Ureter (tissue), 1 donor: ENCODE data around the gene NDUFS2. TPM values are rescaled to one million over a fixed set of nuclear protein-coding genes. Genes with fewer than 3 reads are reported as not detected.
"Not testable (repeated sequence)": the region's sequence is repeated elsewhere in the genome, so short reads cannot be mapped to it uniquely, and the experiment has no call there.

Experiments used
- DNase-seq: peaks from one replicate; pipeline ENCODE4 v3.0.0-alpha.2; 2020; ENCODE audit warnings: low spot score
- total RNA-seq: library from RNA; stranded (reverse); gene quantifications from one replicate; pipeline ENCODE4 v1.2.4, GENCODE V29; 2023
- donor health status: DM: yes; HTN: yes; CAD: no.

Gene NDUFS2
- total RNA-seq, 1 donor from 2014 or later = 94.1 TPM

GRCh38 chr1:161250100-161250499 is 47.9 kb downstream of the NDUFS2 start:
- not testable (repeated sequence) for DNase-seq

GRCh38 chr1:161250829-161251228 is 48.7 kb downstream of the NDUFS2 start:
- DNase-seq = no peak

GRCh38 chr1:161251579-161251978 is 49.4 kb downstream of the NDUFS2 start:
- no peak for DNase-seq

DNA sequence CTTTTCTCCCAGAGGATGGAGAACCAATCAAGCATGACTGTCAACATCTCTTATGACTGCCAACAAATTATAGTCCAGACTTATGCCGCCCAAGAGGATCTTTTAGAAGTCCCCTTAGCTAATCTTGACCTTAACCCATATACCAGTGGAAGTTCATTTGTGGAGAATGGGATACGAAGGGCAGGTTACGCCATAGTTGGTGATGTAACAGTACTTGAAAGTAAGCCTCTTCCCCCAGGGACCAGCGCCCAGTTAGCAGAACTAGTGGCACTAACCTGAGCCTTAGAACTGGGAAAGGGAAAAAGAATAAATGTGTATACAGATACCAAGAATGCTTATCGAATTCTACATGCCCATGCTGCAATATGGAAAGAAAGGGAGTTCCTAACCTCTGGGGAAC is 53.1 kb downstream of the NDUFS2 start:
- not testable (repeated sequence) for DNase-seq

DNA sequence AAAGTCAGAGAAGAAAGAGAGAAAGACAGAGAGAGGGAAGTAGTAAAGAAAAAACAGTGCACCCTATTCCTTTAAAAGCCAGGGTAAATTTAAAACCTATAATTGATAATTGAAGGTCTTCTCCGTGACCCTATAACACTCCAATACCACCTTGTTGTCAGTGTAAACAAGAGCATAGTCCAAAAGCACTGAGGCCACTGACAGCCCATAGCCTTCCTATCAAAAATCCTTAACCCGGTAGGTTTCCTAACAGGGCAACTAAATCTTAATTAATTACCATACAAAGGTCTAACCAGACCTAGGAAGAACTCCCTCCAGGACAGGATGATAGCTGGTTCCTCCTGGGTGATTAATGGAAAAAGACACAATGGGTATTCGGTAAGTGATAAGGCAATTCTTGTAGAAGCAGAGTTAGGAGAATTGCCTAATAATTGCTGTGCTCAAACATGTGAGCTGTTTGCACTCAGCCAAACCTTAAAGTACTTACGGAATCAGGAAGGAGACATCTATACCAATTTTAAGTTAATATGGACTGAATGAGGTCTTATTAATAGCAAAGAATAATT is 53.9 kb downstream of the NDUFS2 start:
- DNase-seq = not testable (repeated sequence)

DNA sequence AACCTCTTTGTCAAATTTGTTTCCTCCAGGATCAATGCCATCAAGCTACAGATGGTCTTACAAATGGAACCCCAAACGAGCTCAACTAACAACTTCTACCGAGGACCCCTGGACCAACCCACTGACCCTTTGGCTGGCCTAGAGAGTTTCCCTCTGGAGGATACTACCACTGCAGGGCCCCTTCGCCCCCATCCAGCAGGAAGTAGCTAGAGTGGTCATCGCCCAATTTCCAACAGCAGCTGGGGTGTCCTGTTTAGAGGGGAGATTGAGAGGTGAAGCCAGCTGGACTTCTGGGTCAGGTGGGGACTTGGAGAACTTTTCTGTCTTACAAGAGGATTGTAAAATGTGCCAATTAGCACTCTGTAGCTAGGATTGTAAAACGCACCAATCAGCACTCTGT is 54.9 kb downstream of the NDUFS2 start:
- not testable (repeated sequence) for DNase-seq

DNA sequence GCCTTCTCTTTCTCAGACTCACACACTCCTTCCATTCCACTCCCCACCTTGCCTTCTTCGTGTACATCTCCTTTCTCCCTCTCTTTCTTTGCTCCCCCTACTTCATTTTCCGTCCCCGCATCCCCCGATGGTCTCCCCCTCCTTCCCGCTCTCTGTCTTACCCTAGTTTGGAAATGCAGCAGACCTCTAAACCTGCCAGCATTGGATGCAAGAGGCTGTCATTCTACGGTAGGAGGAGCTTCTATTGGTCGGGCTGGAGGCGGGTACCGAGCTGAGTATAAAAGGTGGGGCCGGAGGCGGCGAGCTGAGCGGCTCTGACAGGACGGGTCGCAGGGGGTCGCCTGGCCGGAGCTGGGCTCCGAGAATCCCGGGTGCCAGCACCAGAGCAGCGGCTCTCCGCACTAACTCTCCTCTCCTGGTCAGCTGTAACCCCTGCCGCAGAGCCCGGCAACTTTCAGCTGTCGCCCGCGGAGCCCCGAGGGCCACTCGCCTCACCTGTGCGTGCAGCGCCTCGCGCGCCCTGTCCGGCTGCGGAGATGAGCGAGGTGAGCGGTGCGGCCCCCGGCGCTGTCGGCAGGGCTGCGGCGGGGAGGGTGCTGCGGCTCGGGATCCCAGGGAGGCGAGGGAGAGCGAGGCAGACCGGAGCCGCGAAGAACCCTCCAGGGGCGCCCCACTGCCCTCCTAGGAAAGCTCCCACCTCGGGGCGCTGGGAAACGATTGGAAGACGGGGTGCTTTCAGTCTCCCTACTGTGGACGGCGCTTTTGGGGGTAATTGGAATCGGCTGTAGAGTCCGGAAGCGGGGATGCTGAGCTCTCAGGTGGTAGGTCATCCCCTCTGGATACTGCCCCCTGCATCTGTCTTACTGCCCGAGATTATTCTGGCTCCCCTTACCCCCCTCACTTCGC is 56.5 kb downstream of the NDUFS2 start, which contains the start of gene PCP4L1:
TSS of gene PCP4L1 (plus strand) at position 307 of the 906 bp plus-strand sequence. CDS start at position 537, 230 bp downstream.
- peak; percentile 87 for DNase-seq

- no peak for DNase-seq
Measured at GRCh38 chr1:161259345-161259702, 57.2 kb downstream of the NDUFS2 start.

DNA sequence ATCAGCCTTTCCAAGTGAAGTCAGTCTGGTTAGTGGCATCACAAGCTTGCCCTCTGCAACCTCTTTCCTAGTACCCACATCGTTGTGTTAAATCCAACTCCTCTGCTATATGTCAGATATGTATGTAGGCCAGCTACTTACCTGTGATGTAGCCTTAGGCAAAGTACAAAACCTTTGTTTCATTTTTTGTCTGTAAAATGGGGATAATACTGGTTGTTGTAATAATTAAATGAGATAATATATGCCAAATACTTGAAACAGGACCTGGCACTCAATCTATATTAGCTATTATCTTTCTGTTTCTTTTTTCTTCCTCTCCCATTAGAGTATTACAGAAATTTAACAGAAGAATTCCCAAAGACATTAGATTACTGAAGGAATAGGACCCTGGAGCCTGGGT is 57.6 kb downstream of the NDUFS2 start:
- DNase-seq = no peak

- DNase-seq = no peak
Measured at GRCh38 chr1:161260376-161261260, 58.5 kb downstream of the NDUFS2 start.

GRCh38 chr1:161261261-161262235 is 59.4 kb downstream of the NDUFS2 start:
- no peak for DNase-seq

Other genes with a start within 250 kb of the NDUFS2 start
- not detected for gene ITLN2, start 247.6 kb upstream of the NDUFS2 start, total RNA-seq
- gene F11R, start 181.2 kb upstream of the NDUFS2 start, total RNA-seq = 166 TPM
- gene TSTD1, start 163.4 kb upstream of the NDUFS2 start, total RNA-seq = 79.8 TPM
- 70.7 TPM for gene USF1, start 156.4 kb upstream of the NDUFS2 start, total RNA-seq
- gene ARHGAP30, start 132.5 kb upstream of the NDUFS2 start, total RNA-seq = 12.1 TPM
- gene NECTIN4, start 112.8 kb upstream of the NDUFS2 start, total RNA-seq = 75.6 TPM
- 13.0 TPM for gene KLHDC9, start 104.0 kb upstream of the NDUFS2 start, total RNA-seq
- 39.2 TPM for gene PFDN2, start 84.3 kb upstream of the NDUFS2 start, total RNA-seq
- gene NIT1, start 84.3 kb upstream of the NDUFS2 start, total RNA-seq = 34.7 TPM
- gene DEDD, start 69.7 kb upstream of the NDUFS2 start, total RNA-seq = 34.0 TPM
- gene UFC1, start 48.4 kb upstream of the NDUFS2 start, total RNA-seq = 89.2 TPM
- gene USP21, start 42.9 kb upstream of the NDUFS2 start, total RNA-seq = 29.1 TPM
- 26.8 TPM for gene PPOX, start 35.9 kb upstream of the NDUFS2 start, total RNA-seq
- 26.6 TPM for gene B4GALT3, start 24.9 kb upstream of the NDUFS2 start, total RNA-seq
- 42.6 TPM for gene ADAMTS4, start 3.3 kb upstream of the NDUFS2 start, total RNA-seq
- gene FCER1G, start 12.9 kb downstream of the NDUFS2 start, total RNA-seq = 11.3 TPM
- not detected for gene APOA2, start 21.3 kb downstream of the NDUFS2 start, total RNA-seq
- 17.5 TPM for gene TOMM40L, start 23.7 kb downstream of the NDUFS2 start, total RNA-seq
- not detected for gene NR1I3, start 35.8 kb downstream of the NDUFS2 start, total RNA-seq
- 66.5 TPM for gene PCP4L1, start 56.4 kb downstream of the NDUFS2 start, total RNA-seq
- 3.1 TPM for gene MPZ, start 107.6 kb downstream of the NDUFS2 start, total RNA-seq
- gene SDHC, start 112.0 kb downstream of the NDUFS2 start, total RNA-seq = 169 TPM
- gene CFAP126, start 165.5 kb downstream of the NDUFS2 start, total RNA-seq = not detected